ENCODE results near the gene ANO8.
A peak's percentile ranks its signal among the peaks of the same experiment; 100 is the strongest.

ANO8 gene

DNA sequence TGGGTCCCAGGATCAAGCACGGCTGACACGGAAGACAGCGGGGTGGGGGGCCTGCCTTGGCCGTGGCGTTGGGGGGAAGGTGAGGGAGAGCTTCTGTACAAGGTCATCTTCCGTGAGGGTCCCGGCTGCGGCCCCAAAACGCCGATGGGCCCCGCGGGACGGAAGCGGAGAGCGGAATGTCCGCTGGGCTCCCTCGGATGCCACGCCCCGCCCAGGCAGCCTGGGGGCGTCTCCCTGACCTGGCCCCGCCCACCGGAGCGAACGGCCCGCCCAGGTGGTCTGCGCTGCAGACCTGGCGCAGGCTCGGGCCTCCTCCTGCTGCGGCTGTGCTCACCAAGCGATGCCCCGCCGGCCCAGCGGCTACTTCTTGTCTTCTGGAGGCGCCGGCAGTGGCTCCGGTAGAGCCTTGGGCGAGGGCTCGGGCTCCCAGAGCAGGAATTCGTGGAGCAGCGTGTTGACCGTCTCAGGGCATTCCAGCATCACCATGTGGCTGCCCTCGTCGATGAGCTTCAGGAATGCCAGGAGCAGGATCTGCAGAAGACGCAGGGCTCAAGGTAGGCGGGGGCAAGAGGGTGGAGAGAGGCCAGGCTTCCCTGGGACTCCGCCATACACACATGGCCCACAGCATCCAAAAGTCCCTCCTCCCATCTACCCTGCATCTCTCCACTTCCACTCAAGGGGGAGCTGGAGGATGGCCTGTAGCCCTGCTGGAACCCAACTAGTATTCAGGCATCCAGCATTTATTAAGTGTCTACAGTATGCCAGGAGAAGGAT is 42.2 kb downstream of the ANO8 start:
- no peak for TF ChIP-seq EZH2phosphoT487 (IDR thresholded peaks at IDR 0.05; ENCODE audit: low read length)
- TF ChIP-seq EZH2 (optimal IDR thresholded peaks at IDR 0.05; ENCODE audit: low read depth, low read length) = no peak
- TF ChIP-seq, protein P1, sequence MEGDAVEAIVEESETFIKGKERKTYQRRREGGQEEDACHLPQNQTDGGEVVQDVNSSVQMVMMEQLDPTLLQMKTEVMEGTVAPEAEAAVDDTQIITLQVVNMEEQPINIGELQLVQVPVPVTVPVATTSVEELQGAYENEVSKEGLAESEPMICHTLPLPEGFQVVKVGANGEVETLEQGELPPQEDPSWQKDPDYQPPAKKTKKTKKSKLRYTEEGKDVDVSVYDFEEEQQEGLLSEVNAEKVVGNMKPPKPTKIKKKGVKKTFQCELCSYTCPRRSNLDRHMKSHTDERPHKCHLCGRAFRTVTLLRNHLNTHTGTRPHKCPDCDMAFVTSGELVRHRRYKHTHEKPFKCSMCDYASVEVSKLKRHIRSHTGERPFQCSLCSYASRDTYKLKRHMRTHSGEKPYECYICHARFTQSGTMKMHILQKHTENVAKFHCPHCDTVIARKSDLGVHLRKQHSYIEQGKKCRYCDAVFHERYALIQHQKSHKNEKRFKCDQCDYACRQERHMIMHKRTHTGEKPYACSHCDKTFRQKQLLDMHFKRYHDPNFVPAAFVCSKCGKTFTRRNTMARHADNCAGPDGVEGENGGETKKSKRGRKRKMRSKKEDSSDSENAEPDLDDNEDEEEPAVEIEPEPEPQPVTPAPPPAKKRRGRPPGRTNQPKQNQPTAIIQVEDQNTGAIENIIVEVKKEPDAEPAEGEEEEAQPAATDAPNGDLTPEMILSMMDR (IDR thresholded peaks at IDR 0.05; ENCODE audit: low read length) = peak; percentile 71
- H3K4me1 ChIP-seq (ENCODE audit: low read length) = no peaks in the 10 kb centered on the region
- H3F3A ChIP-seq (ENCODE audit: insufficient read depth, low read length) = no peaks in the 10 kb centered on the region
- peak overlapping the region; percentile 40; the same call in 1 of the 2 replicates for H3K9ac ChIP-seq (ENCODE audit: low read length)
- H2AFZ ChIP-seq (ENCODE audit: low read length) = peak overlapping the region; percentile 94
- H3K4me3 ChIP-seq (ENCODE audit: low read length) = peak overlapping the region; percentile 83
- peak; percentile 89 for DNase-seq
- no peaks in the 10 kb centered on the region for H3K9me2 ChIP-seq (replicated peaks; ENCODE audit: insufficient read depth, low read length)
- peak overlapping the region; percentile 93 for H3K4me2 ChIP-seq (ENCODE audit: low read depth, low read length)
- no peaks in the 10 kb centered on the region for H4K20me1 ChIP-seq (ENCODE audit: insufficient read depth, low read length)
- no peaks in the 10 kb centered on the region for H3K36me3 ChIP-seq (replicated peaks; ENCODE audit: insufficient read depth, low read length)
- H3K9me3 ChIP-seq (replicated peaks; ENCODE audit: insufficient read depth, low read length) = no peaks in the 10 kb centered on the region
- peaks cover 7% of the 10 kb centered on the region; the same call in 1 of the 2 replicates for H3K79me2 ChIP-seq (ENCODE audit: low read length)
- peak overlapping the region; percentile 24; the same call in 1 of the 2 replicates for H3K27ac ChIP-seq (ENCODE audit: low read length)
- peaks cover 15% of the 10 kb centered on the region for H3K27me3 ChIP-seq (replicated peaks; ENCODE audit: insufficient read depth, low read length)

DNA sequence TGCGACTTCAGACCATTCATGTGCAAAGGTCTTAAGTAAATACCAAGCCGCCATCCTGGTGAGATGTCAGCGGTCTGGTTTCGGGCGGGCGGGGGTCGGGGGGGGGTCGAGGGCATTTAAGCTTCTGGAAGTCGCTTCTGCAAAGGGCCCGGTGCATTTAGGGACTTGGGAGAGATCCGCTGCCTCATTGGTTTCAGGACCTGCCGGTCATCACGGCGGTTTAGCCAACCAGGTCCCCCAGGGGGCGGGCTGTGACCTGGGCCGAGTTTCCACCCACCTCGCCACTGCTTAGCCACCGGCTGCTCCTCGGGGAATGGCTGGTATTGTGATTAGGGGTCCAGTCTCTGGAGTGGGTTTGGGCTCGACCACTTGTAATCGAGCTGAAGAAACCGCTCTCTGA is 45.2 kb downstream of the ANO8 start:
- H3K9ac ChIP-seq (ENCODE audit: low read length) = no peak overlapping the region
- DNase-seq = peak; percentile 48
- peaks cover 19% of the 10 kb centered on the region for H3K27me3 ChIP-seq (replicated peaks; ENCODE audit: insufficient read depth, low read length)
- H3K4me1 ChIP-seq (ENCODE audit: low read length) = no peaks in the 10 kb centered on the region
- TF ChIP-seq EZH2 (optimal IDR thresholded peaks at IDR 0.05; ENCODE audit: low read depth, low read length) = no peak
- TF ChIP-seq EZH2phosphoT487 (IDR thresholded peaks at IDR 0.05; ENCODE audit: low read length) = no peak
- TF ChIP-seq, protein P1 (IDR thresholded peaks at IDR 0.05; ENCODE audit: low read length) = no peak
- H3K27ac ChIP-seq (ENCODE audit: low read length) = no peak overlapping the region
- no peaks in the 10 kb centered on the region for H4K20me1 ChIP-seq (ENCODE audit: insufficient read depth, low read length)
- H3K36me3 ChIP-seq (replicated peaks; ENCODE audit: insufficient read depth, low read length) = no peaks in the 10 kb centered on the region
- no peaks in the 10 kb centered on the region for H3K9me3 ChIP-seq (replicated peaks; ENCODE audit: insufficient read depth, low read length)
- H3K79me2 ChIP-seq (ENCODE audit: low read length) = peaks cover 6% of the 10 kb centered on the region; the same call in 1 of the 2 replicates
- no peak overlapping the region for H2AFZ ChIP-seq (ENCODE audit: low read length)
- H3F3A ChIP-seq (ENCODE audit: insufficient read depth, low read length) = no peaks in the 10 kb centered on the region
- no peak overlapping the region for H3K4me2 ChIP-seq (ENCODE audit: low read depth, low read length)
- no peaks in the 10 kb centered on the region for H3K9me2 ChIP-seq (replicated peaks; ENCODE audit: insufficient read depth, low read length)
- H3K4me3 ChIP-seq (ENCODE audit: low read length) = no peak overlapping the region

DNA sequence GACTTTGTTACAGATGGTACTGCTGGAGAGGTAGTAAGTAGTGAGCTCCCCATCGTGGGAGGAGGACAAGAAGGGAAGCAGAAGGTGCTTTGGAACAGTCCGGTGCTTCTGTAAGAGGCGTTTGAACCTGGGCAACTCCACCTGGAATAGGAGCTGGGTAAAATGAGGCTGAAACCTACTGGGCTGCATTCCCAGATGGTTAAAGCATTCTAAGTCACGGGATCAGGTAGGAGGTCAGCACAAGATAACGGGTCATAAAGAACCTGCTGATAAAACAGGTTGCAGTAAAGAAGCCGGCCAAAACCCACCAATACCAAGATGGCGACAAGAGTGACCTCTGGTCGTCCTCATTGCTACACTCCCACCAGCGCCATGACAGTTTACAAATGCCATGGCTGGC is 47.9 kb downstream of the ANO8 start:
- no peak overlapping the region for H3K4me2 ChIP-seq (ENCODE audit: low read depth, low read length)
- H2AFZ ChIP-seq (ENCODE audit: low read length) = no peak overlapping the region
- H3K9ac ChIP-seq (ENCODE audit: low read length) = no peak overlapping the region
- no peaks in the 10 kb centered on the region for H3K79me2 ChIP-seq (ENCODE audit: low read length)
- no peak overlapping the region for H3K4me3 ChIP-seq (ENCODE audit: low read length)
- TF ChIP-seq, protein P1 (IDR thresholded peaks at IDR 0.05; ENCODE audit: low read length) = no peak
- no peak for TF ChIP-seq EZH2phosphoT487 (IDR thresholded peaks at IDR 0.05; ENCODE audit: low read length)
- H3K36me3 ChIP-seq (replicated peaks; ENCODE audit: insufficient read depth, low read length) = no peaks in the 10 kb centered on the region
- peaks cover 6% of the 10 kb centered on the region; the same call in 1 of the 2 replicates for H3K4me1 ChIP-seq (ENCODE audit: low read length)
- H4K20me1 ChIP-seq (ENCODE audit: insufficient read depth, low read length) = no peaks in the 10 kb centered on the region
- no peak overlapping the region for H3K27ac ChIP-seq (ENCODE audit: low read length)
- no peaks in the 10 kb centered on the region for H3F3A ChIP-seq (ENCODE audit: insufficient read depth, low read length)
- DNase-seq = no peak
- H3K9me2 ChIP-seq (replicated peaks; ENCODE audit: insufficient read depth, low read length) = no peaks in the 10 kb centered on the region
- H3K9me3 ChIP-seq (replicated peaks; ENCODE audit: insufficient read depth, low read length) = no peaks in the 10 kb centered on the region
- peaks cover 33% of the 10 kb centered on the region for H3K27me3 ChIP-seq (replicated peaks; ENCODE audit: insufficient read depth, low read length)
